Trophoblast cell (in vitro differentiated cells and primary cell): ENCODE measurements around the gene PTGFRN.
"Not testable (repeated sequence)": the region's sequence is repeated elsewhere in the genome, so short reads cannot be mapped to it uniquely, and the experiment has no call there.

Experiments
- DNase-seq, 2 donors: peaks; one replicate each; pipeline ENCODE4 v3.0.0-alpha.2; 2016
- H2AFZ ChIP-seq: 2 replicates; pipeline ENCODE4 v1.6.1; 2013; ENCODE audit warnings: low read length, moderate library complexity, mild to moderate bottlenecking; ENCODE audit not compliant: insufficient read depth, poor library complexity
- H2AK5ac ChIP-seq: 2 replicates; pipeline ENCODE4 v1.6.1; 2013; ENCODE audit warnings: mild to moderate bottlenecking, low read length
- H2BK120ac ChIP-seq: 2 replicates; pipeline ENCODE4 v1.6.1; 2013; ENCODE audit warnings: low read length, mild to moderate bottlenecking, moderate library complexity; ENCODE audit not compliant: insufficient read depth, poor library complexity
- H2BK12ac ChIP-seq: 2 replicates; pipeline ENCODE4 v1.6.1; 2013; ENCODE audit warnings: mild to moderate bottlenecking, low read length, moderate library complexity
- H2BK5ac ChIP-seq: 2 replicates; pipeline ENCODE4 v1.6.1; 2013; ENCODE audit warnings: low read length, low read depth, moderate library complexity, mild to moderate bottlenecking; ENCODE audit not compliant: poor library complexity
- H3K14ac ChIP-seq: 2 replicates; pipeline ENCODE4 v1.6.1; 2013; ENCODE audit warnings: mild to moderate bottlenecking, low read length
- H3K18ac ChIP-seq: 2 replicates; pipeline ENCODE4 v1.6.1; 2013; ENCODE audit warnings: mild to moderate bottlenecking, low read length
- H3K23ac ChIP-seq: 2 replicates; pipeline ENCODE4 v1.6.1; 2013; ENCODE audit warnings: low read length
- H3K27ac ChIP-seq: 2 replicates; pipeline ENCODE4 v1.5.1; 2013; ENCODE audit warnings: low read depth, mild to moderate bottlenecking, inconsistent platforms, low read length, moderate library complexity
- H3K27me3 ChIP-seq: 2 replicates; pipeline ENCODE4 v1.6.1; 2013; ENCODE audit warnings: inconsistent platforms, mild to moderate bottlenecking, low read length, moderate library complexity; ENCODE audit not compliant: insufficient read depth
- H3K36me3 ChIP-seq, 2 experiments: 1 replicate in 1 of 2; 2 replicates in 1 of 2; pipeline ENCODE4 v1.6.1; 2013; ENCODE audit warnings: low read length in 2 of 2, mild to moderate bottlenecking in 2 of 2, moderate library complexity in 1 of 2; ENCODE audit not compliant: insufficient read depth in 2 of 2, control insufficient read depth in 1 of 2
- H3K4ac ChIP-seq: 2 replicates; pipeline ENCODE4 v1.6.1; 2013; ENCODE audit warnings: low read depth, mild to moderate bottlenecking, low read length, moderate library complexity
- H3K4me1 ChIP-seq, 2 experiments: 1 replicate in 1 of 2; 2 replicates in 1 of 2; pipeline ENCODE4 v1.6.1; 2013; ENCODE audit warnings: low read length in 2 of 2, mild to moderate bottlenecking in 2 of 2, moderate library complexity in 1 of 2; ENCODE audit not compliant: insufficient read depth in 2 of 2, control insufficient read depth in 1 of 2
- H3K4me2 ChIP-seq: 2 replicates; pipeline ENCODE4 v1.6.1; 2013; ENCODE audit warnings: inconsistent platforms, mild to moderate bottlenecking, low read length, moderate library complexity
- H3K4me3 ChIP-seq: 2 replicates; pipeline ENCODE4 v1.5.1; 2013; ENCODE audit warnings: mild to moderate bottlenecking, low read depth, low read length, inconsistent platforms
- H3K79me1 ChIP-seq: one replicate; pipeline ENCODE4 v1.6.1; 2013; ENCODE audit warnings: low read length
- H3K79me2 ChIP-seq: 2 replicates; pipeline ENCODE4 v1.6.1; 2013; ENCODE audit warnings: low read length, mild to moderate bottlenecking; ENCODE audit not compliant: control insufficient read depth, insufficient read depth, poor library complexity
- H3K9ac ChIP-seq: 2 replicates; pipeline ENCODE4 v1.6.1; 2013; ENCODE audit warnings: mild to moderate bottlenecking, low read length
- H3K9me3 ChIP-seq: 2 replicates; pipeline ENCODE4 v1.6.1; 2013; ENCODE audit warnings: low read depth, mild to moderate bottlenecking, control low read depth, inconsistent platforms, low read length; ENCODE audit not compliant: insufficient read depth
- H4K12ac ChIP-seq: 2 replicates; pipeline ENCODE4 v1.6.1; 2013; ENCODE audit warnings: low read depth, mild to moderate bottlenecking, low read length, moderate library complexity
- H4K8ac ChIP-seq: 2 replicates; pipeline ENCODE4 v1.6.1; 2013; ENCODE audit warnings: low read depth, mild to moderate bottlenecking, low read length, moderate library complexity
- H4K91ac ChIP-seq: one replicate; pipeline ENCODE4 v1.6.1; 2013; ENCODE audit warnings: low read depth, mild to moderate bottlenecking, low read length, moderate library complexity
- WGBS: extraction: QIAGEN DNeasy Blood & Tissue Kit; methylation state at CpG from one replicate; pipeline ENCODE4 v1.1.7; 2013; ENCODE audit warnings: missing lambda C conversion rate; ENCODE audit not compliant: insufficient read length, insufficient coverage; ENCODE audit errors: extremely low coverage; 5-methylcytosine and 5-hydroxymethylcytosine counted together

The PTGFRN gene

DNA sequence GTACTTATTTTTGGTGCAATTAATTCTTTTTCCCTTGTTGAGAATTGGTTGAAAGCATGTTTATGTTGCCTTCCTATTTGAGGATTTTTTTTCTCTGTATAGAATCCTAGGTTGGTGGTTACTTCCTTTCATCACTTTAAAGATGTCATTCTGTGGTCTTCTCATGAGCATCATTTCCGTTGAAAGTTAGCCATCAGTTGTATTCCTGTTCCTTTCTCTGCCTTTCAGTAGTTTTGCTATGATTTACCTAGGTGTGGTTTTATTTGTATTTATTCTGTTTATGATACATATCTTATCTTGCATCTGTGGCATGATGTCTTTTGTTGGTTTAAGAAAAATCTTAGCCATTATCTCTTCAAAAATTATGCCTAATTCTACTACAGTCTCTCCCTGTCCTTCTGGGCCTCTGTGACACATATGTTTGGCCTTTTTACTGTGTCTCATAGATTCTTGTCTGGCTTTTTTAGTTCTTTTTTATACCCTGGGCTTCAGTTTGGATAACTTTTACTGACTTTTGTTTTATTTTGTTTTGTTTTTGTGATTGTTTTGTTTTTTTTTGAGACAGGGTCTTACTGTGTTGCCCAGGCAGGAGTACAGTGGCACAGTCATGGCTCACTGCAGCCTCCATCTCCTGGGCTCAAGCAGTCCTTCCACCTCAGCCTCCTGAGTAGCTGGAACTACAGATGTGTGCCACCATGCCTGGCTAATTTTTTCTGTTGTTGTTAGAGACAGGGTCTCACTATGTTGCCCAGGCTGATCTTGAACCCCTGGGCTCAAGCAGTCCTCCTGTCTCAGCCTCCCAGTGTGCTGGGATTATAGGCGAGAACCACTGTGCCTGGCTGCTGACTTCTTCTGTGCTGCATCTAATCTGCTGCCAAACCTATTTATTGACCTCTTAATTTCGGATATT, 24.1 kb downstream of the PTGFRN start:
- Histone ChIP-seq H3K4ac (no peak overlapping the region), H3K79me2 (no peaks in the 10 kb centered on the region), H4K12ac (no peak overlapping the region), H3K27ac (no peak overlapping the region), H3K79me1 (no peaks in the 10 kb centered on the region), H2BK5ac (no peak overlapping the region), H3K27me3 (no peaks in the 10 kb centered on the region), H2AK5ac (no peak overlapping the region), H3K4me1 (peaks cover 2% of the 10 kb centered on the region in 2 experiments), H3K9me3 (no peaks in the 10 kb centered on the region), H4K91ac (no peak overlapping the region), H3K14ac (no peak overlapping the region), H4K8ac (no peak overlapping the region), H2AFZ (no peak overlapping the region), H3K4me3 (no peak overlapping the region), H2BK12ac (no peak overlapping the region), H2BK120ac (no peak overlapping the region), H3K9ac (no peak overlapping the region), H3K23ac (no peak overlapping the region), H3K4me2 (no peak overlapping the region), H3K18ac (no peak overlapping the region), H3K36me3 (peaks cover 0 to 3% of the 10 kb centered on the region in 2 experiments)
- DNase-seq: peak in 1 of 2 donors; percentile 21
- no CpG with 5 or more reads among the region's 3 CpGs for WGBS

DNA sequence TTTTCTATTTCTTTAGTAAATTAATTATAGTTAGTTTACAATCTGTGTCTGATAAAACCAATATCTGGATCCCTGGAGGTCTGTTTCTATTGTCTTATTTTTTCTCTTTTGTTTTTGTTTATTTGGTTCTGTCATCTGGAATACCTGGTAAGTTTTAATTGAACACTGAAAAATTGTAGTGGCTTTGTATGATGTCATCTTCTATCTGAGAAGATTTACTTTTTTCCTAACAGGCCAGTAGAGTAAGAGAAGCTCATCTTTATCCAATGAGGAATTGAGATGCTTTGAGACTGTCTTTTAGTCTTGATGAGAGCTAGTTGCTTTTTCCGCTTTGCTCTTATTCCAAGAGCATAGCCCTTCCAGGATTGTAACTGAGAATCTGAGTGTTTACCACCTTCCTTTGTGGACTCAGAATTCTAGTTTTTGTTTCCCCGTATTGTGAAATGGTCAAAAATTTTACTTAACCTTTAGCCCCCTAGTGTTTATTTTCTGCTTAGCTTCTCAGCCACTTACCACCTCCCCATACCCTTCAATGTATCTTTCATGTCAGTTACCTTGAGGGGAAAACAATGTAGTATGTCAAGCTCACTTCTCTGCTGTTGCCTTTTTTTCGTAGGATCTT, 25.0 kb downstream of the PTGFRN start:
- Histone ChIP-seq H3K4me3 (no peak overlapping the region), H3K9ac (no peak overlapping the region), H3K27me3 (no peaks in the 10 kb centered on the region), H2AFZ (no peak overlapping the region), H3K23ac (no peak overlapping the region), H2AK5ac (no peak overlapping the region), H2BK12ac (no peak overlapping the region), H3K27ac (no peak overlapping the region), H2BK5ac (no peak overlapping the region), H3K4me2 (no peak overlapping the region), H3K36me3 (peaks cover 0 to 4% of the 10 kb centered on the region in 2 experiments), H3K79me1 (no peaks in the 10 kb centered on the region), H3K18ac (no peak overlapping the region), H2BK120ac (no peak overlapping the region), H3K9me3 (no peaks in the 10 kb centered on the region), H3K79me2 (no peaks in the 10 kb centered on the region), H4K12ac (no peak overlapping the region), H3K4ac (no peak overlapping the region), H4K91ac (no peak overlapping the region), H3K14ac (no peak overlapping the region), H3K4me1 (peaks cover under 1 to 2% of the 10 kb centered on the region in 2 experiments), H4K8ac (no peak overlapping the region)
- no CpG with 5 or more reads among the region's 3 CpGs for WGBS
- DNase-seq: peak in 1 of 2 donors; percentile 64

DNA sequence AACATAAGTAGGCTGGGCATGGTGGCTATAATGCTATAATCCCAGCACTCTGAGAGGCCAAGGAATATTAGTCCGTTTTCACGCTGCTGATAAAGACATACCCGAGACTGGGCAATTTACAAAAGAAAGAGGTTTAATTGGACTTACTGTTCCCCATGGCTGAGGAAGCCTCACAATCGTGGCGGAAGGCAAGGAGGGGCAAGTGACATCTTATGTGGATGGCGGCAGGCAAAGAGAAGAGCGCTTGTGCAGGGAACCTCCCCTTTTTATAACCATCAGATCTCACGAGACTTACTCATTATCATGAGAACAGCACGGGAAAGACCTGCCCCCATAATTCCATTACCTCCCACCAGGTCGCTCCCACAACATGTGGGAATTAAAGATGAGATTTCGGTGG, 28.5 kb downstream of the PTGFRN start:
- H4K8ac ChIP-seq: no peak overlapping the region
- H3K4me1 ChIP-seq: peaks cover 0 to 14% of the 10 kb centered on the region in 2 experiments
- no peak overlapping the region for H4K12ac ChIP-seq
- H3K4ac ChIP-seq: no peak overlapping the region
- no peak overlapping the region for H2AK5ac ChIP-seq
- no peak for DNase-seq
- no peak overlapping the region for H2BK12ac ChIP-seq
- H3K14ac ChIP-seq: no peak overlapping the region
- no peak overlapping the region for H3K9ac ChIP-seq
- no peak overlapping the region for H4K91ac ChIP-seq
- no peak overlapping the region for H3K4me3 ChIP-seq
- no peak overlapping the region for H3K23ac ChIP-seq
- H2AFZ ChIP-seq: no peak overlapping the region
- no peaks in the 10 kb centered on the region for H3K27me3 ChIP-seq
- no peak overlapping the region for H2BK120ac ChIP-seq
- no peak overlapping the region for H2BK5ac ChIP-seq
- no CpG with 5 or more reads among the region's 11 CpGs for WGBS
- H3K36me3 ChIP-seq: peaks cover 8 to 14% of the 10 kb centered on the region in 2 experiments
- no peaks in the 10 kb centered on the region for H3K79me1 ChIP-seq
- H3K4me2 ChIP-seq: no peak overlapping the region
- H3K27ac ChIP-seq: no peak overlapping the region
- no peaks in the 10 kb centered on the region for H3K79me2 ChIP-seq
- no peak overlapping the region for H3K18ac ChIP-seq
- H3K9me3 ChIP-seq: no peaks in the 10 kb centered on the region

DNA sequence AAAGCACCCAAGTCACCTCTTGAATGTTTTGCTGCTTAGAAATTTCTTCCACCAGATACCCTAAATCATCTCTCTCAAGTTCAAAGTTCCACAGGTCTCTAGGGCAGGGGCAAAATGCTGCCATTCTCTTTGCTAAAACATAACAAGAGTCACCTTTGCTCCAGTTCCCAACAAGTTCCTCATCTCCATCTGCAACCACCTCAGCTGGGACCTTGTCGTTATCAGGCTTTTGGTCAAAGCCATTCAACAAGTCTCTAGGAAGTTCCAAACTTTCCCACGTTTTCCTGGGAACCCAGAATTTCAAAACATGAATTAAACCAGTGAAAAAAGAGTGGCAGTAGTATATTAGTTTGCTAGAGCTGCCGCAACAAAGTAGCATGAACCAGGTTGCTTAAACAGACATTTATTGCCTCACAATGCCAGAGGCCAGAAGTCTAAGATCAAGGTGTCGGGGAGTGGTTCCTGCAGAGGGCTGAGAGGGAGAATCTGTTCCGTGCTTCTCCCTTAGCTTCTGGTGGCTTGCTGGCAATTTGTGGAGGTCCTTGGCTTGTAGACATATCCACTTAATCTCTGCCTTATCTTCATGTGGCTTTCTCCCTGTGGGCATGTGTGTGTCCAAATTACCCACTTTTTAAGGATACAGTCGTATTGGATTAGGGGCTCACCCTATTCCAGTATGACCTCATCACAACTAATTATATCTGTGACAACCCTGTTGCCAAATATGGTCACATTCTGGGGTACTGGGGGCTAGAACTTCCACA, 30.2 kb downstream of the PTGFRN start:
- H3K18ac ChIP-seq, H3K4ac ChIP-seq, H2BK120ac ChIP-seq, H3K9me3 ChIP-seq, H3K27me3 ChIP-seq, H4K12ac ChIP-seq, H3K79me2 ChIP-seq, H3K14ac ChIP-seq, H2AFZ ChIP-seq, H2AK5ac ChIP-seq, H3K4me3 ChIP-seq, H3K4me2 ChIP-seq, H3K9ac ChIP-seq, H4K8ac ChIP-seq, H3K27ac ChIP-seq, H2BK5ac ChIP-seq, H4K91ac ChIP-seq, H3K79me1 ChIP-seq, DNase-seq, H2BK12ac ChIP-seq, H3K23ac ChIP-seq: not testable (repeated sequence)
- Histone ChIP-seq H3K36me3 (peaks cover 17 to 23% of the 10 kb centered on the region in 2 experiments), H3K4me1 (peaks cover 0 to 14% of the 10 kb centered on the region in 2 experiments)
- WGBS: no CpG with 5 or more reads among the region's 6 CpGs
